ENCODE measurements around the gene APH1A.

GRCh38 chr1:150259758-150260669, 8.8 kb downstream of the APH1A start:
- TF ChIP-seq CTCF (IDR thresholded peaks at IDR 0.05), result no peak
- TF ChIP-seq POLR2A (IDR thresholded peaks at IDR 0.05), result no peak
